HCT116 (cell line): Measurements from ENCODE around the gene FLT4. TPM values are rescaled to one million over a fixed set of nuclear protein-coding genes. Genes with fewer than 3 reads are reported as not detected.

ENCODE experiments used
- ATAC-seq: fragments of 200-7000 bp; cut with Tn5 transposase; 2 replicates; pipeline ENCODE4 v1.9.1; 2020; ENCODE audit warnings: mild to moderate bottlenecking, moderate library complexity
- BruUV-seq: library from RNA; stranded (reverse); fragments of 400-500 nt; replicated peaks from 2 replicates; lab custom pipeline; 2021; lab: Mats Ljungman, UMichigan
- CTCF ChIA-PET: fragments of 300-600 bp; sonication (Branson Sonifier 250); formaldehyde crosslinking; loops from one replicate; lab custom pipeline; 2021; ENCODE audit warnings: antibody characterized with exemption; lab: Charles Lee
- POLR2A ChIA-PET: fragments of 300-600, 350-600 bp; sonication (Branson Sonifier 250); formaldehyde crosslinking; loops from one replicate; lab custom pipeline; 2021; ENCODE audit warnings: antibody characterized with exemption; lab: Charles Lee
- RAD21 ChIA-PET, 2 experiments: fragments of 300-600 bp; sonication (Branson Sonifier 250); formaldehyde crosslinking; loops; one replicate each; lab custom pipeline; 2023; ENCODE audit warnings: low total read pairs in 2 of 2; ENCODE audit not compliant: uncharacterized antibody in 2 of 2, unreplicated experiment in 2 of 2, low non-redundant PET in 1 of 2; lab: Charles Lee
- DNase-seq: peaks from one replicate; pipeline ENCODE4 v3.0.0-alpha.2; 2010; ENCODE audit warnings: low read depth, low spot score
- H2AFZ ChIP-seq: fragments of 200-600 bp; shearing (Covaris generic), sonication (generic); 2 replicates; pipeline ENCODE4 v1.6.1; 2017; ENCODE audit warnings: low read depth, mixed run types, mixed read lengths, antibody characterized with exemption, low read length; ENCODE audit not compliant: poor library complexity, severe bottlenecking
- H3K27ac ChIP-seq: 2 replicates; pipeline ENCODE4 v1.5.1; 2012; ENCODE audit warnings: low read depth, low read length
- H3K27me3 ChIP-seq: fragments of 200-600 bp; sonication (generic); 2 replicates; pipeline ENCODE4 v1.6.1; 2016; ENCODE audit warnings: mixed run types, low read length, mixed read lengths; ENCODE audit not compliant: insufficient read depth
- H3K36me3 ChIP-seq, 2 experiments: fragments of 200-500 bp in 1 of 2; fragments of 200-600 bp in 1 of 2; sonication (Bioruptor generic) in 1 of 2; sonication (generic) in 1 of 2; 2 replicates each; pipeline versions ENCODE4 v1.5.1 to v1.6.1; 2014 to 2016; ENCODE audit warnings: low read length in 2 of 2, inconsistent platforms in 1 of 2, mixed read lengths in 1 of 2, mixed run types in 1 of 2; ENCODE audit not compliant: insufficient read depth in 2 of 2, control insufficient read depth in 1 of 2
- H3K4me1 ChIP-seq, 2 experiments: fragments of 200-600 bp in 1 of 2; sonication (generic) in 1 of 2; 2 replicates each; pipeline versions ENCODE4 v1.5.1 to v1.6.1; 2012 to 2017; ENCODE audit warnings: low read length in 2 of 2, inconsistent platforms in 1 of 2, mild to moderate bottlenecking in 1 of 2, mixed read lengths in 1 of 2, mixed run types in 1 of 2, moderate library complexity in 1 of 2; ENCODE audit not compliant: insufficient read depth in 2 of 2, control insufficient read depth in 1 of 2
- H3K4me2 ChIP-seq: fragments of 200-600 bp; sonication (generic); 2 replicates; pipeline ENCODE4 v1.6.1; 2017; ENCODE audit warnings: mixed run types, low read length, mixed read lengths
- H3K4me3 ChIP-seq, 2 experiments: fragments of 200-600 bp in 1 of 2; sonication (generic) in 1 of 2; replicated peaks in 1 of 2; 2 replicates each; pipeline ENCODE4 v1.5.1; 2011 to 2016; ENCODE audit warnings: low read length in 2 of 2, control low read depth in 1 of 2, low read depth in 1 of 2, mild to moderate bottlenecking in 1 of 2, mixed read lengths in 1 of 2, mixed run types in 1 of 2
- H3K79me2 ChIP-seq: fragments of 200-600 bp; sonication (generic); 2 replicates; pipeline ENCODE4 v1.6.1; 2017; ENCODE audit warnings: mild to moderate bottlenecking, mixed run types, low read length, moderate library complexity, mixed read lengths; ENCODE audit not compliant: insufficient read depth
- H3K9ac ChIP-seq: fragments of 200-600 bp; sonication (generic); 2 replicates; pipeline ENCODE4 v1.6.1; 2016; ENCODE audit warnings: low read length, mixed read lengths
- H3K9me2 ChIP-seq: fragments of 200-600 bp; sonication (generic), shearing (Covaris generic); 2 replicates; pipeline ENCODE4 v1.6.1; 2017; ENCODE audit warnings: mixed run types, mild to moderate bottlenecking, moderate library complexity; ENCODE audit not compliant: insufficient read depth
- H3K9me3 ChIP-seq, 2 experiments: fragments of 200-500 bp in 1 of 2; fragments of 200-600 bp in 1 of 2; sonication (Bioruptor generic) in 1 of 2; sonication (generic) in 1 of 2; 2 replicates each; pipeline ENCODE4 v1.6.1; 2014 to 2017; ENCODE audit warnings: low read length in 2 of 2, mixed read lengths in 2 of 2, inconsistent platforms in 1 of 2, low read depth in 1 of 2, mild to moderate bottlenecking in 1 of 2, mixed run types in 1 of 2, moderate library complexity in 1 of 2; ENCODE audit not compliant: control insufficient read depth in 1 of 2, insufficient read depth in 1 of 2
- H4K20me1 ChIP-seq: fragments of 200-600 bp; sonication (generic), shearing (Covaris generic); 2 replicates; pipeline ENCODE4 v1.6.1; 2017; ENCODE audit warnings: mixed run types, mild to moderate bottlenecking, moderate library complexity; ENCODE audit not compliant: insufficient read depth
- ATF3 ChIP-seq: IDR thresholded peaks from 2 replicates; pipeline ENCODE4 v1.6.1; 2012
- CEBPB ChIP-seq: IDR thresholded peaks from 2 replicates; pipeline ENCODE4 v1.6.1; 2012; ENCODE audit warnings: low read depth
- CTCF ChIP-seq, 3 experiments: fragments of 200-600 bp in 1 of 3; sonication (generic) in 1 of 3; IDR thresholded peaks in 2 of 3; conservative IDR thresholded peaks in 1 of 3; 2 replicates each; pipeline ENCODE4 v1.5.1; 2012 to 2017; ENCODE audit warnings: low read depth in 2 of 3, low read length in 2 of 3, antibody characterized with exemption in 1 of 3, borderline replicate concordance in 1 of 3, control low read depth in 1 of 3, mild to moderate bottlenecking in 1 of 3, mixed read lengths in 1 of 3, mixed run types in 1 of 3, moderate library complexity in 1 of 3; ENCODE audit not compliant: insufficient read depth in 1 of 3
- EGR1 ChIP-seq: IDR thresholded peaks from 2 replicates; pipeline ENCODE4 v1.6.1; 2012; ENCODE audit warnings: low read depth
- ELF1 ChIP-seq: IDR thresholded peaks from 2 replicates; pipeline ENCODE4 v1.6.1; 2012; ENCODE audit warnings: low read depth, borderline replicate concordance
- EZH2phosphoT487 ChIP-seq: fragments of 200-600 bp; IDR thresholded peaks from 2 replicates; pipeline ENCODE4 v1.6.1; 2018; ENCODE audit warnings: antibody characterized with exemption, borderline replicate concordance
- FOSL1 ChIP-seq: IDR thresholded peaks from 2 replicates; pipeline ENCODE4 v1.6.1; 2012; ENCODE audit warnings: low read depth
- JUND ChIP-seq: IDR thresholded peaks from 2 replicates; pipeline ENCODE4 v1.6.1; 2012
- MAX ChIP-seq: IDR thresholded peaks from 2 replicates; pipeline ENCODE4 v1.6.1; 2012
- POLR2A ChIP-seq: IDR thresholded peaks from 2 replicates; pipeline ENCODE4 v1.7.0; 2011; ENCODE audit warnings: borderline replicate concordance; ENCODE audit not compliant: insufficient read depth, insufficient read length; ENCODE audit errors: extremely low read depth
- POLR2AphosphoS5 ChIP-seq: IDR thresholded peaks from 2 replicates; pipeline ENCODE4 v1.6.1; 2011; ENCODE audit warnings: mild to moderate bottlenecking, low read depth, low read length, moderate library complexity
- REST ChIP-seq: IDR thresholded peaks from 2 replicates; pipeline ENCODE4 v1.6.1; 2012; ENCODE audit warnings: low read depth
- SIN3A ChIP-seq: IDR thresholded peaks from 2 replicates; pipeline ENCODE4 v1.6.1; 2012; ENCODE audit warnings: low read depth
- SP1 ChIP-seq: IDR thresholded peaks from 2 replicates; pipeline ENCODE4 v1.6.1; 2012; ENCODE audit warnings: low read depth
- SRF ChIP-seq: IDR thresholded peaks from 2 replicates; pipeline ENCODE4 v1.6.1; 2012; ENCODE audit warnings: low read depth
- TCF7L2 ChIP-seq: IDR thresholded peaks from 2 replicates; pipeline ENCODE4 v1.7.0; 2011; ENCODE audit warnings: borderline replicate concordance, inconsistent platforms; ENCODE audit not compliant: insufficient read depth, insufficient read length; ENCODE audit errors: extremely low read depth
- YY1 ChIP-seq: IDR thresholded peaks from 2 replicates; pipeline ENCODE4 v1.6.1; 2011; ENCODE audit warnings: low read length, low read depth, moderate library complexity, mild to moderate bottlenecking; ENCODE audit not compliant: insufficient replicate concordance; ENCODE audit errors: extremely low read depth
- ZBTB33 ChIP-seq: IDR thresholded peaks from 2 replicates; pipeline ENCODE4 v1.6.1; 2011; ENCODE audit warnings: mild to moderate bottlenecking, low read length, moderate library complexity; ENCODE audit not compliant: insufficient replicate concordance; ENCODE audit errors: extremely low read depth
- ZFX ChIP-seq: fragments of 450-650 bp; IDR thresholded peaks from 2 replicates; pipeline ENCODE4 v1.6.1; 2017
- ZNF274 ChIP-seq: fragments of 200-500 bp; sonication (Bioruptor generic); IDR thresholded peaks from 2 replicates; pipeline ENCODE4 v1.6.1; 2014; ENCODE audit warnings: mild to moderate bottlenecking, low read depth, low read length, inconsistent platforms
- intact Hi-C: fragments of 100-400 bp; cut with micrococcal nuclease; formaldehyde crosslinking; loops from 2 replicates; pipeline ENCODE4 v1.10.0; 2022
- total RNA-seq: library from RNA; stranded (reverse); gene quantifications from one replicate; pipeline ENCODE4 v1.2.1, GENCODE V29; 2021; ENCODE audit not compliant: unreplicated experiment

Gene FLT4
- total RNA-seq, 1 experiment from 2014 or later: 0.17 TPM

GRCh38 chr5:180689071-180689694 is 39.8 kb upstream of the FLT4 start:
- Histone ChIP-seq H3K4me1 (no peaks in the 10 kb centered on the region), H3K9ac (no peak overlapping the region), H3K27me3 (peaks cover 15% of the 10 kb centered on the region; the same call in 1 of the 2 replicates), H3K9me2 (no peaks in the 10 kb centered on the region), H3K4me3 (no peak overlapping the region), H4K20me1 (no peaks in the 10 kb centered on the region), H3K27ac (no peak overlapping the region), H3K9me3 (no peaks in the 10 kb centered on the region), H3K79me2 (no peaks in the 10 kb centered on the region), H3K4me2 (no peak overlapping the region), H2AFZ (no peak overlapping the region), H3K36me3 (no peaks in the 10 kb centered on the region)
- no peak for TF ChIP-seq SRF
- TF ChIP-seq EGR1: no peak
- TF ChIP-seq TCF7L2: no peak
- TF ChIP-seq EZH2phosphoT487: no peak
- no peak for TF ChIP-seq POLR2A
- no peak for TF ChIP-seq ELF1
- TF ChIP-seq ATF3: no peak
- TF ChIP-seq FOSL1: no peak
- TF ChIP-seq REST: no peak
- TF ChIP-seq MAX: no peak
- no peak for TF ChIP-seq CEBPB
- no peak for TF ChIP-seq ZFX
- no peak for TF ChIP-seq JUND
- TF ChIP-seq POLR2AphosphoS5: no peak
- TF ChIP-seq ZBTB33: no peak
- no peak for TF ChIP-seq SP1
- TF ChIP-seq ZNF274: no peak
- no peak for TF ChIP-seq CTCF (IDR thresholded peaks at IDR 0.05 in 2 of 3, conservative IDR thresholded peaks at IDR 0.05 in 1 of 3; ENCODE audit: borderline replicate concordance in 1 of 3, insufficient read depth in 1 of 3, low read depth in 2 of 3, low read length in 2 of 3)
- no peak for TF ChIP-seq SIN3A
- no peak for TF ChIP-seq YY1
- DNase-seq (no peak), ATAC-seq (no peak)
- ChIA-PET RAD21 (no interaction called here), POLR2A (no interaction called here), CTCF (no interaction called here)
- no TSS peak for BruUV-seq
- intact Hi-C loops: no loop called here
